DOHH2 (cell line): Measurements from ENCODE around the gene USH1C.

Experiments
- H3F3A ChIP-seq: fragments of 200-600 bp; sonication (generic), shearing (Covaris generic); 2 replicates; pipeline ENCODE4 v1.6.0; 2016; ENCODE audit warnings: antibody characterized with exemption, mild to moderate bottlenecking; ENCODE audit not compliant: control insufficient read depth, insufficient read depth
- H3K27ac ChIP-seq: fragments of 200-600 bp; sonication (generic); 2 replicates; pipeline ENCODE4 v1.5.1; 2014; ENCODE audit warnings: low read depth, mild to moderate bottlenecking, low read length, moderate library complexity
- H3K27me3 ChIP-seq: fragments of 200-600 bp; sonication (generic); 2 replicates; pipeline ENCODE4 v1.6.1; 2014; ENCODE audit warnings: mild to moderate bottlenecking, low read length, mixed read lengths; ENCODE audit not compliant: control insufficient read depth
- H3K36me3 ChIP-seq: fragments of 200-600 bp; sonication (generic); 2 replicates; pipeline ENCODE4 v1.6.1; 2014; ENCODE audit warnings: mild to moderate bottlenecking, low read length, moderate library complexity, mixed read lengths; ENCODE audit not compliant: control insufficient read depth
- H3K4me1 ChIP-seq: fragments of 200-600 bp; sonication (generic); 2 replicates; pipeline ENCODE4 v1.6.1; 2014; ENCODE audit warnings: mild to moderate bottlenecking, low read length, mixed read lengths; ENCODE audit not compliant: control insufficient read depth
- H3K4me2 ChIP-seq: fragments of 200-600 bp; sonication (generic); 2 replicates; pipeline ENCODE4 v1.6.0; 2014; ENCODE audit warnings: mild to moderate bottlenecking, low read length, moderate library complexity
- H3K4me3 ChIP-seq: fragments of 200-600 bp; sonication (generic); 2 replicates; pipeline ENCODE4 v1.5.1; 2014; ENCODE audit warnings: mild to moderate bottlenecking, low read length, mixed read lengths
- H3K79me2 ChIP-seq: fragments of 200-600 bp; sonication (generic); 2 replicates; pipeline ENCODE4 v1.6.1; 2014; ENCODE audit warnings: mild to moderate bottlenecking, low read length, mixed read lengths; ENCODE audit not compliant: control insufficient read depth
- H3K9me2 ChIP-seq: fragments of 200-600 bp; sonication (generic); replicated peaks from 2 replicates; pipeline ENCODE4 v1.6.1; 2014; ENCODE audit warnings: mild to moderate bottlenecking, low read length, mixed read lengths; ENCODE audit not compliant: control insufficient read depth
- H3K9me3 ChIP-seq: fragments of 200-600 bp; sonication (generic); 2 replicates; pipeline ENCODE4 v1.6.1; 2014; ENCODE audit warnings: antibody characterized with exemption, low read length, mixed read lengths; ENCODE audit not compliant: control insufficient read depth, insufficient read depth
- H4K20me1 ChIP-seq: fragments of 200-600 bp; sonication (generic); 2 replicates; pipeline ENCODE4 v1.6.0; 2014; ENCODE audit warnings: low read depth, mild to moderate bottlenecking, antibody characterized with exemption, low read length, moderate library complexity; ENCODE audit not compliant: control insufficient read depth, insufficient read depth
- EZH2phosphoT487 ChIP-seq: fragments of 200-600 bp; sonication (generic); IDR thresholded peaks from 2 replicates; pipeline ENCODE4 v1.6.1; 2017; ENCODE audit warnings: borderline replicate concordance, mild to moderate bottlenecking, antibody characterized with exemption, low read length, moderate library complexity, mixed read lengths
- TF ChIP-seq, protein P1 (sequence below): fragments of 200-600 bp; sonication (generic); IDR thresholded peaks from one replicate; pipeline ENCODE4 v1.5.1; 2014; ENCODE audit warnings: antibody characterized with exemption, mild to moderate bottlenecking, low read depth, low read length; ENCODE audit not compliant: poor library complexity, severe bottlenecking

USH1C gene

DNA sequence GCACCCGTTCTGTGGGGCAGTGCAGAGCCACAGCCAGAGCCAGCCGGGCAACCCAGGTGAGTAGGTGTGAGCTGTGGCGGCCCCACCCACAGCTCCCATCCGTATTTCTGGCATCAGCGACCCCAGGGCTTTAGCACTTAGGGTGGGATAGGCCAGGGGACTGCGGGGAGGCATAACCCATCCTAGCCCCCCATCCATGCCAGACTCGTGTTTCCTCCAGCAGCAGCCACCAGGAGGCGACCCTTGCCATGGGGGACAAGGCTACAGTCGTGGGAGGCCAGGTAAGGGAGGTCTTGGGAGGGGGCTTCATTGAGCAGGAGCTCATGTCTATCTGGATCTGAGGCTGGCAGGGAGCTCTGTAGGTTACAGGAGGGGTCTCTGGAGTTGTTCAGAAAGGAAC is 3.7 kb upstream of the USH1C start:
- Histone ChIP-seq H3K27me3 (peaks cover 2% of the 10 kb centered on the region; the same call in 1 of the 2 replicates), H3K79me2 (no peaks in the 10 kb centered on the region), H4K20me1 (no peaks in the 10 kb centered on the region), H3K9me2 (no peaks in the 10 kb centered on the region), H3K4me1 (no peaks in the 10 kb centered on the region), H3K36me3 (no peaks in the 10 kb centered on the region), H3K4me2 (no peak overlapping the region), H3K27ac (no peak overlapping the region), H3K4me3 (no peak overlapping the region), H3F3A (no peaks in the 10 kb centered on the region), H3K9me3 (no peaks in the 10 kb centered on the region)
- TF ChIP-seq EZH2phosphoT487: no peak
- TF ChIP-seq, protein P1, sequence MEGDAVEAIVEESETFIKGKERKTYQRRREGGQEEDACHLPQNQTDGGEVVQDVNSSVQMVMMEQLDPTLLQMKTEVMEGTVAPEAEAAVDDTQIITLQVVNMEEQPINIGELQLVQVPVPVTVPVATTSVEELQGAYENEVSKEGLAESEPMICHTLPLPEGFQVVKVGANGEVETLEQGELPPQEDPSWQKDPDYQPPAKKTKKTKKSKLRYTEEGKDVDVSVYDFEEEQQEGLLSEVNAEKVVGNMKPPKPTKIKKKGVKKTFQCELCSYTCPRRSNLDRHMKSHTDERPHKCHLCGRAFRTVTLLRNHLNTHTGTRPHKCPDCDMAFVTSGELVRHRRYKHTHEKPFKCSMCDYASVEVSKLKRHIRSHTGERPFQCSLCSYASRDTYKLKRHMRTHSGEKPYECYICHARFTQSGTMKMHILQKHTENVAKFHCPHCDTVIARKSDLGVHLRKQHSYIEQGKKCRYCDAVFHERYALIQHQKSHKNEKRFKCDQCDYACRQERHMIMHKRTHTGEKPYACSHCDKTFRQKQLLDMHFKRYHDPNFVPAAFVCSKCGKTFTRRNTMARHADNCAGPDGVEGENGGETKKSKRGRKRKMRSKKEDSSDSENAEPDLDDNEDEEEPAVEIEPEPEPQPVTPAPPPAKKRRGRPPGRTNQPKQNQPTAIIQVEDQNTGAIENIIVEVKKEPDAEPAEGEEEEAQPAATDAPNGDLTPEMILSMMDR: no peak

GRCh38 chr11:17547051-17547577 is 2.9 kb upstream of the USH1C start, which contains the start of gene OTOG:
TSS of gene OTOG (plus strand) at chr11:17547259. CDS start at chr11:17547373, 114 bp downstream.
- no peaks in the 10 kb centered on the region for H3F3A ChIP-seq
- no peak within 1 kb of the TSS for H3K27ac ChIP-seq
- no peaks in the 10 kb centered on the region for H3K9me2 ChIP-seq
- H3K9me3 ChIP-seq: no peaks in the 10 kb centered on the region
- no peaks in the 10 kb centered on the region for H3K36me3 ChIP-seq
- H3K4me3 ChIP-seq: no peak within 1 kb of the TSS
- TF ChIP-seq, protein P1: no peak
- TF ChIP-seq EZH2phosphoT487: no peak
- no peak within 1 kb of the TSS for H3K4me2 ChIP-seq
- H3K4me1 ChIP-seq: no peaks in the 10 kb centered on the region
- H3K27me3 ChIP-seq: peaks cover 2% of the 10 kb centered on the region; the same call in 1 of the 2 replicates
- H3K79me2 ChIP-seq: no peaks in the 10 kb centered on the region
- no peaks in the 10 kb centered on the region for H4K20me1 ChIP-seq

GRCh38 chr11:17546240-17546639 is 2.0 kb upstream of the USH1C start:
- H3K9me3 ChIP-seq: no peaks in the 10 kb centered on the region
- no peaks in the 10 kb centered on the region for H3K79me2 ChIP-seq
- no peaks in the 10 kb centered on the region for H3K4me1 ChIP-seq
- H3K36me3 ChIP-seq: no peaks in the 10 kb centered on the region
- H3K4me2 ChIP-seq: no peak overlapping the region
- H4K20me1 ChIP-seq: no peaks in the 10 kb centered on the region
- H3K27ac ChIP-seq: no peak overlapping the region
- no peaks in the 10 kb centered on the region for H3K9me2 ChIP-seq
- H3K4me3 ChIP-seq: no peak overlapping the region
- TF ChIP-seq, protein P1: no peak
- TF ChIP-seq EZH2phosphoT487: no peak
- H3F3A ChIP-seq: no peaks in the 10 kb centered on the region
- H3K27me3 ChIP-seq: peaks cover 2% of the 10 kb centered on the region; the same call in 1 of the 2 replicates
